Loucy (cell line): ENCODE measurements around the gene CHCHD10.

Experiments
- CTCF ChIP-seq: fragments of 200-600 bp; sonication (generic); conservative IDR thresholded peaks from 2 replicates; pipeline ENCODE4 v1.5.1; 2014; ENCODE audit warnings: mild to moderate bottlenecking, antibody characterized with exemption, low read length
- EZH2phosphoT487 ChIP-seq: fragments of 200-600 bp; IDR thresholded peaks from 2 replicates; pipeline ENCODE4 v1.6.1; 2018; ENCODE audit warnings: antibody characterized with exemption, mild to moderate bottlenecking, moderate library complexity, borderline replicate concordance

GRCh38 chr22:23780146-23780748, 12.5 kb upstream of the CHCHD10 start:
- no peak for TF ChIP-seq EZH2phosphoT487
- TF ChIP-seq CTCF: no peak
